Glomerular endothelial cell (primary cell): ENCODE data around the gene CENPO. TPM values are rescaled to one million over a fixed set of nuclear protein-coding genes. Genes with fewer than 3 reads are reported as not detected.
"Not testable (repeated sequence)": the region's sequence is repeated elsewhere in the genome, so short reads cannot be mapped to it uniquely, and the experiment has no call there.

ENCODE experiments used
- DNase-seq: peaks from one replicate; pipeline ENCODE4 v3.0.0-alpha.2; 2011; ENCODE audit warnings: low read depth, low spot score; ENCODE audit errors: extremely low read depth
- total RNA-seq: library from RNA; depleted of rRNA; stranded (reverse); fragments of >200 nt; gene quantifications from 2 replicates; pipeline ENCODE4 v1.2.3, GENCODE V29; 2015

CENPO gene
- total RNA-seq, 1 donor from 2014 or later, result 14.6 TPM

GRCh38 chr2:24822049-24822706 lies 29.0 kb downstream of the CENPO start:
- DNase-seq, result no peak

- no peak for DNase-seq
Observed at GRCh38 chr2:24824071-24824588, 30.9 kb downstream of the CENPO start.

GRCh38 chr2:24824966-24825882 lies 32.0 kb downstream of the CENPO start:
- DNase-seq, result no peak

GRCh38 chr2:24825883-24826772 lies 32.9 kb downstream of the CENPO start:
- no peak for DNase-seq

- no peak for DNase-seq
Observed at GRCh38 chr2:24826773-24827145, 33.5 kb downstream of the CENPO start.

GRCh38 chr2:24827321-24828237 lies 34.4 kb downstream of the CENPO start:
- DNase-seq, result peak; percentile 78

- no peak for DNase-seq
Observed at GRCh38 chr2:24828238-24828996, 35.2 kb downstream of the CENPO start.

GRCh38 chr2:24830351-24830750 lies 37.1 kb downstream of the CENPO start:
- DNase-seq, result no peak

GRCh38 chr2:24830786-24831185 lies 37.6 kb downstream of the CENPO start:
- no peak for DNase-seq

- DNase-seq, result no peak
Observed at GRCh38 chr2:24831221-24832072, 38.2 kb downstream of the CENPO start.

- no peak for DNase-seq
Observed at GRCh38 chr2:24832073-24832461, 38.8 kb downstream of the CENPO start.

GRCh38 chr2:24832521-24832920 lies 39.3 kb downstream of the CENPO start:
- no peak for DNase-seq

- no peak for DNase-seq
Observed at GRCh38 chr2:24832931-24833701, 39.9 kb downstream of the CENPO start.

- DNase-seq, result no peak
Observed at GRCh38 chr2:24833821-24834732, 40.9 kb downstream of the CENPO start.

- DNase-seq, result no peak
Observed at GRCh38 chr2:24834733-24835395, 41.6 kb downstream of the CENPO start.

GRCh38 chr2:24835411-24835810 lies 42.2 kb downstream of the CENPO start:
- DNase-seq, result not testable (repeated sequence)
